IMR-90 (cell line): ENCODE results near the gene MAPK10. TPM values are rescaled to one million over a fixed set of nuclear protein-coding genes. Genes with fewer than 3 reads are reported as not detected.

Experiments
- ATAC-seq: fragments of 200-7000 bp; cut with Tn5 transposase; 2 replicates; pipeline ENCODE4 v1.9.1; 2020; ENCODE audit warnings: low read depth, mild to moderate bottlenecking, moderate library complexity
- BruUV-seq: library from RNA; stranded (reverse); fragments of 400-500 nt; replicated peaks from 2 replicates; lab custom pipeline; 2021; lab: Mats Ljungman, UMichigan
- CTCF ChIA-PET: fragments of 300-600 bp; formaldehyde crosslinking; extraction: SDS; loops from one replicate; lab custom pipeline; 2021; ENCODE audit warnings: antibody characterized with exemption; lab: Yijun Ruan, JAX
- POLR2A ChIA-PET: fragments of 300-600 bp; sonication (Branson Sonifier 250); formaldehyde crosslinking; loops from one replicate; lab custom pipeline; 2022; ENCODE audit warnings: antibody characterized with exemption; ENCODE audit not compliant: unreplicated experiment; lab: Charles Lee
- DNase-seq: peaks from one replicate; pipeline ENCODE4 v3.0.0; 2013
- H2AFZ ChIP-seq: replicated peaks from 2 replicates; pipeline ENCODE3; 2013; ENCODE audit warnings: low read length, mild to moderate bottlenecking; ENCODE audit not compliant: poor library complexity
- H2AK5ac ChIP-seq: 2 replicates; pipeline ENCODE4 v1.6.1; 2013; ENCODE audit warnings: low read depth, low read length, inconsistent platforms
- H2AK9ac ChIP-seq: replicated peaks from 2 replicates; pipeline ENCODE3; 2013; ENCODE audit warnings: mild to moderate bottlenecking, low read depth, low read length, moderate library complexity; ENCODE audit not compliant: poor library complexity
- H2BK120ac ChIP-seq: 2 replicates; pipeline ENCODE4 v1.6.1; 2013; ENCODE audit warnings: low read depth, low read length, inconsistent platforms
- H2BK15ac ChIP-seq: 3 replicates; pipeline ENCODE4 v1.6.1; 2013; ENCODE audit warnings: low read depth, low read length, inconsistent platforms
- H2BK20ac ChIP-seq: 2 replicates; pipeline ENCODE4 v1.6.1; 2013; ENCODE audit warnings: low read depth, mild to moderate bottlenecking, inconsistent platforms, low read length, moderate library complexity
- H2BK5ac ChIP-seq: 2 replicates; pipeline ENCODE4 v1.6.1; 2013; ENCODE audit warnings: mild to moderate bottlenecking, low read depth, low read length, inconsistent platforms; ENCODE audit not compliant: poor library complexity, severe bottlenecking
- H3K14ac ChIP-seq: replicated peaks from 2 replicates; pipeline ENCODE4 v1.6.1; 2013; ENCODE audit warnings: low read depth, low read length, inconsistent platforms
- H3K18ac ChIP-seq: 2 replicates; pipeline ENCODE4 v1.6.1; 2013; ENCODE audit warnings: low read depth, low read length, control low read depth
- H3K23ac ChIP-seq: 2 replicates; pipeline ENCODE4 v1.6.1; 2013; ENCODE audit warnings: low read depth, low read length, inconsistent platforms
- H3K27ac ChIP-seq: 2 replicates; pipeline ENCODE4 v1.5.1; 2013; ENCODE audit warnings: mild to moderate bottlenecking, control low read depth, low read length; ENCODE audit not compliant: insufficient read depth
- H3K27me3 ChIP-seq: 2 replicates; pipeline ENCODE4 v1.6.1; 2013; ENCODE audit warnings: low read length; ENCODE audit not compliant: control insufficient read depth, insufficient read depth
- H3K36me3 ChIP-seq: 2 replicates; pipeline ENCODE4 v1.6.1; 2013; ENCODE audit warnings: low read length, mixed read lengths; ENCODE audit not compliant: control insufficient read depth, insufficient read depth
- H3K4ac ChIP-seq: 2 replicates; pipeline ENCODE4 v1.6.1; 2013; ENCODE audit warnings: low read depth, low read length, inconsistent platforms
- H3K4me1 ChIP-seq: 2 replicates; pipeline ENCODE4 v1.6.1; 2013; ENCODE audit warnings: low read length, mixed read lengths; ENCODE audit not compliant: control insufficient read depth, insufficient read depth
- H3K4me2 ChIP-seq: 2 replicates; pipeline ENCODE4 v1.6.1; 2013; ENCODE audit warnings: low read depth, mild to moderate bottlenecking, control low read depth, low read length, moderate library complexity
- H3K4me3 ChIP-seq: 2 replicates; pipeline ENCODE4 v1.5.1; 2013; ENCODE audit warnings: low read depth, mild to moderate bottlenecking, control low read depth, low read length, moderate library complexity; ENCODE audit not compliant: insufficient read depth
- H3K56ac ChIP-seq: 2 replicates; pipeline ENCODE4 v1.6.1; 2013; ENCODE audit warnings: low read length, inconsistent platforms; ENCODE audit not compliant: insufficient read depth; ENCODE audit errors: extremely low read depth
- H3K79me1 ChIP-seq, 2 experiments: 2 replicates each; pipeline ENCODE4 v1.6.1; 2013; ENCODE audit warnings: low read length in 2 of 2, inconsistent platforms in 1 of 2, low read depth in 1 of 2
- H3K9ac ChIP-seq: 2 replicates; pipeline ENCODE4 v1.6.1; 2013; ENCODE audit warnings: low read depth, low read length, control low read depth
- H3K9me1 ChIP-seq: 2 replicates; pipeline ENCODE4 v1.6.1; 2013; ENCODE audit warnings: low read length, inconsistent platforms; ENCODE audit not compliant: insufficient read depth
- H3K9me3 ChIP-seq: 2 replicates; pipeline ENCODE4 v1.6.1; 2013; ENCODE audit warnings: low read length; ENCODE audit not compliant: control insufficient read depth, insufficient read depth
- H4K20me1 ChIP-seq: 2 replicates; pipeline ENCODE4 v1.6.1; 2013; ENCODE audit warnings: low read length, inconsistent platforms; ENCODE audit not compliant: insufficient read depth
- H4K5ac ChIP-seq: 2 replicates; pipeline ENCODE4 v1.6.1; 2013; ENCODE audit warnings: mild to moderate bottlenecking, low read depth, low read length, control low read depth
- H4K8ac ChIP-seq, 2 experiments: 2 replicates each; pipeline ENCODE4 v1.6.1; 2013; ENCODE audit warnings: low read depth in 2 of 2, low read length in 2 of 2, control low read depth in 1 of 2, inconsistent platforms in 1 of 2
- H4K91ac ChIP-seq: 2 replicates; pipeline ENCODE4 v1.6.1; 2013; ENCODE audit warnings: low read depth, low read length, inconsistent platforms; ENCODE audit not compliant: insufficient read depth
- BHLHE40 ChIP-seq: fragments of 150-350 bp; IDR thresholded peaks from 2 replicates; pipeline ENCODE4 v1.6.1; 2016; ENCODE audit warnings: mild to moderate bottlenecking, low read depth, low read length
- FOS ChIP-seq: fragments of 150-350 bp; IDR thresholded peaks from 2 replicates; pipeline ENCODE4 v1.6.1; 2016; ENCODE audit warnings: low read depth, low read length
- MAFK ChIP-seq: IDR thresholded peaks from 2 replicates; pipeline ENCODE4 v1.6.1; 2012; ENCODE audit warnings: low read depth, low read length, improper control_type of control experiment
- MAZ ChIP-seq: IDR thresholded peaks from 2 replicates; pipeline ENCODE4 v1.6.1; 2012; ENCODE audit warnings: low read depth, mild to moderate bottlenecking, low read length, improper control_type of control experiment, moderate library complexity, borderline replicate concordance
- MXI1 ChIP-seq: IDR thresholded peaks from 2 replicates; pipeline ENCODE4 v1.6.1; 2012; ENCODE audit warnings: low read depth, mild to moderate bottlenecking, low read length, moderate library complexity, borderline replicate concordance
- NFE2L2 ChIP-seq: fragments of 150-350 bp; IDR thresholded peaks from 2 replicates; pipeline ENCODE4 v1.6.1; 2016; ENCODE audit warnings: low read depth, mild to moderate bottlenecking, low read length
- POLR2A ChIP-seq: IDR thresholded peaks from 2 replicates; pipeline ENCODE4 v1.6.1; 2012; ENCODE audit warnings: mild to moderate bottlenecking, low read depth, low read length
- SMC3 ChIP-seq: fragments of 150-350 bp; IDR thresholded peaks from 2 replicates; pipeline ENCODE4 v1.6.1; 2016; ENCODE audit warnings: low read depth, mild to moderate bottlenecking, antibody characterized with exemption, low read length, moderate library complexity
- dilution Hi-C: fragments of 300-500 bp; cut with HindIII; formaldehyde crosslinking; loops from one replicate; pipeline ENCODE4 v1.14.3; 2018; ENCODE audit warnings: low sequenced_read_pairs; ENCODE audit not compliant: unreplicated experiment
- in situ Hi-C: fragments of 300-500 bp; cut with MboI; formaldehyde crosslinking; loops from 3 replicates; pipeline ENCODE4 v1.14.3; 2019; ENCODE audit warnings: low sequenced_read_pairs, inconsistent platforms, mixed read lengths
- intact Hi-C: fragments of 100-400 bp; cut with micrococcal nuclease; formaldehyde crosslinking; loops from 2 replicates; pipeline ENCODE4 v1.10.0; 2022
- polyA plus RNA-seq, 3 experiments: library from polyadenylated mRNA; depleted of rRNA; stranded (reverse); fragments of >200 nt; gene quantifications; 2 replicates each; pipeline ENCODE4 v1.2.3, GENCODE V29; 2012; ENCODE audit warnings: low replicate concordance in 1 of 3
- total RNA-seq: library from RNA; depleted of rRNA; stranded (reverse); fragments of >200 nt; gene quantifications from 2 replicates; pipeline ENCODE4 v1.2.3, GENCODE V29; 2012
- TF ChIP-seq, protein P1 (sequence below): conservative IDR thresholded peaks from 2 replicates; pipeline ENCODE4 v1.5.1; 2012; ENCODE audit warnings: mild to moderate bottlenecking, low read depth, low read length, improper control_type of control experiment
- TF ChIP-seq, protein P2 (sequence below): fragments of 150-350 bp; IDR thresholded peaks from 2 replicates; pipeline ENCODE4 v1.6.1; 2017; ENCODE audit warnings: mild to moderate bottlenecking, antibody characterized with exemption, low read length, low read depth

The MAPK10 gene
- total and polyA plus RNA-seq, 2 of the 4 experiments (the other 2 are of a cell fraction), result 2.8 to 6.5 TPM

DNA sequence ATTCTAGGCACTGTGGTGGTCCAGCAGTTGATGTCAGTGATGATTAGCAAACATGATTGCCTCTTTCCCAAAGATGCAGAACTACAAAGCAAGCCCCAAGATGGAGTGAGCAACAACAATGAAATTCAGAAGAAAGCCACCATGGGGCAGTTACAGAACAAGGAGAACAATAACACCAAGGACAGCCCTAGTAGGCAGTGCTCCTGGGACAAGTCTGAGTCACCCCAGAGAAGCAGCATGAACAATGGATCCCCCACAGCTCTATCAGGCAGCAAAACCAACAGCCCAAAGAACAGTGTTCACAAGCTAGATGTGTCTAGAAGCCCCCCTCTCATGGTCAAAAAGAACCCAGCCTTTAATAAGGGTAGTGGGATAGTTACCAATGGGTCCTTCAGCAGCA, 365.3 kb downstream of the MAPK10 start:
- no peak overlapping the region for H2AK9ac ChIP-seq
- no peak overlapping the region for H2AFZ ChIP-seq
- no peak overlapping the region for H3K18ac ChIP-seq
- ATAC-seq (no peak), DNase-seq (no peak)
- no TSS peak for BruUV-seq
- no peak overlapping the region for H3K56ac ChIP-seq
- H3K79me1 ChIP-seq, result peaks cover 0 to 5% of the 10 kb centered on the region in 2 experiments; a peak in 1 of 4 replicates
- no peaks in the 10 kb centered on the region for H3K4me1 ChIP-seq
- TF ChIP-seq SMC3 (no peak), POLR2A (no peak), BHLHE40 (no peak), NFE2L2 (no peak), MXI1 (no peak), MAZ (no peak), MAFK (no peak), FOS (no peak)
- TF ChIP-seq, protein P1, sequence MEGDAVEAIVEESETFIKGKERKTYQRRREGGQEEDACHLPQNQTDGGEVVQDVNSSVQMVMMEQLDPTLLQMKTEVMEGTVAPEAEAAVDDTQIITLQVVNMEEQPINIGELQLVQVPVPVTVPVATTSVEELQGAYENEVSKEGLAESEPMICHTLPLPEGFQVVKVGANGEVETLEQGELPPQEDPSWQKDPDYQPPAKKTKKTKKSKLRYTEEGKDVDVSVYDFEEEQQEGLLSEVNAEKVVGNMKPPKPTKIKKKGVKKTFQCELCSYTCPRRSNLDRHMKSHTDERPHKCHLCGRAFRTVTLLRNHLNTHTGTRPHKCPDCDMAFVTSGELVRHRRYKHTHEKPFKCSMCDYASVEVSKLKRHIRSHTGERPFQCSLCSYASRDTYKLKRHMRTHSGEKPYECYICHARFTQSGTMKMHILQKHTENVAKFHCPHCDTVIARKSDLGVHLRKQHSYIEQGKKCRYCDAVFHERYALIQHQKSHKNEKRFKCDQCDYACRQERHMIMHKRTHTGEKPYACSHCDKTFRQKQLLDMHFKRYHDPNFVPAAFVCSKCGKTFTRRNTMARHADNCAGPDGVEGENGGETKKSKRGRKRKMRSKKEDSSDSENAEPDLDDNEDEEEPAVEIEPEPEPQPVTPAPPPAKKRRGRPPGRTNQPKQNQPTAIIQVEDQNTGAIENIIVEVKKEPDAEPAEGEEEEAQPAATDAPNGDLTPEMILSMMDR, result no peak
- TF ChIP-seq, protein P2, sequence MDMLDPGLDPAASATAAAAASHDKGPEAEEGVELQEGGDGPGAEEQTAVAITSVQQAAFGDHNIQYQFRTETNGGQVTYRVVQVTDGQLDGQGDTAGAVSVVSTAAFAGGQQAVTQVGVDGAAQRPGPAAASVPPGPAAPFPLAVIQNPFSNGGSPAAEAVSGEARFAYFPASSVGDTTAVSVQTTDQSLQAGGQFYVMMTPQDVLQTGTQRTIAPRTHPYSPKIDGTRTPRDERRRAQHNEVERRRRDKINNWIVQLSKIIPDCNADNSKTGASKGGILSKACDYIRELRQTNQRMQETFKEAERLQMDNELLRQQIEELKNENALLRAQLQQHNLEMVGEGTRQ, result no peak
- no peak overlapping the region for H3K14ac ChIP-seq
- no peak overlapping the region for H2AK5ac ChIP-seq
- no peaks in the 10 kb centered on the region for H4K20me1 ChIP-seq
- peaks cover 11% of the 10 kb centered on the region for H3K36me3 ChIP-seq
- no peak overlapping the region for H3K4ac ChIP-seq
- dilution Hi-C loops (no loop called here), intact Hi-C loops (no loop called here), in situ Hi-C loops (no loop called here)
- H3K9me3 ChIP-seq, result no peaks in the 10 kb centered on the region
- no peak overlapping the region for H2BK20ac ChIP-seq
- no peak overlapping the region for H3K4me2 ChIP-seq
- no peak overlapping the region for H3K27ac ChIP-seq
- H3K9ac ChIP-seq, result no peak overlapping the region
- H4K5ac ChIP-seq, result no peak overlapping the region
- no peak overlapping the region for H2BK5ac ChIP-seq
- H4K8ac ChIP-seq, result no peak overlapping the region
- no peaks in the 10 kb centered on the region for H3K27me3 ChIP-seq
- no peak overlapping the region for H2BK15ac ChIP-seq
- no peak overlapping the region for H4K91ac ChIP-seq
- no peak overlapping the region for H2BK120ac ChIP-seq
- H3K23ac ChIP-seq, result no peak overlapping the region
- H3K4me3 ChIP-seq, result no peak overlapping the region
- peaks cover 6% of the 10 kb centered on the region for H3K9me1 ChIP-seq
- ChIA-PET CTCF (no interaction called here), POLR2A (no interaction called here)
